CD4-positive, alpha-beta T cell treated with Interleukin-15 for 4 hours (primary cell): Measurements from ENCODE around the gene SLC34A1.

Experiments
- DNase-seq: peaks from one replicate; pipeline ENCODE4 v3.0.0-alpha.2; 2020; ENCODE audit warnings: low spot score

Gene SLC34A1

GRCh38 chr5:177388521-177389052 is 4.4 kb downstream of the SLC34A1 start:
- DNase-seq: no peak

GRCh38 chr5:177389241-177390169 is 5.3 kb downstream of the SLC34A1 start:
- DNase-seq: peak; percentile 83

- DNase-seq: peak; percentile 89
These were observed 6.4 kb downstream of the SLC34A1 start for GRCh38 chr5:177390363-177391300.

GRCh38 chr5:177392765-177393164 is 8.5 kb downstream of the SLC34A1 start:
- DNase-seq: no peak

GRCh38 chr5:177393206-177393765 is 9.1 kb downstream of the SLC34A1 start:
- no peak for DNase-seq

GRCh38 chr5:177393990-177394389 is 9.8 kb downstream of the SLC34A1 start:
- DNase-seq: no peak

- no peak for DNase-seq
These were observed 11.8 kb downstream of the SLC34A1 start for GRCh38 chr5:177396078-177396477.

- no peak for DNase-seq
These were observed 12.6 kb downstream of the SLC34A1 start for GRCh38 chr5:177396807-177397206.

GRCh38 chr5:177397875-177398390 is 13.7 kb downstream of the SLC34A1 start:
- no peak for DNase-seq

- no peak for DNase-seq
These were observed 16.0 kb downstream of the SLC34A1 start, which contains the start of gene PFN3 for GRCh38 chr5:177399997-177400868. Gene PFN3, minus strand, starts transcription at chr5:177400661. Its CDS starts 85 bp downstream, at chr5:177400576.

GRCh38 chr5:177402271-177403043 is 18.2 kb downstream of the SLC34A1 start:
- DNase-seq: peak; percentile 72

GRCh38 chr5:177403102-177403791 is 19.0 kb downstream of the SLC34A1 start:
- DNase-seq: peak; percentile 36

- DNase-seq: peak; percentile 88
These were observed 19.8 kb downstream of the SLC34A1 start for GRCh38 chr5:177403792-177404640.

- no peak for DNase-seq
These were observed 20.5 kb downstream of the SLC34A1 start for GRCh38 chr5:177404641-177405179.

GRCh38 chr5:177405312-177405711 is 21.1 kb downstream of the SLC34A1 start:
- no peak for DNase-seq

- no peak for DNase-seq
These were observed 21.6 kb downstream of the SLC34A1 start for GRCh38 chr5:177405805-177406204.

- no peak for DNase-seq
These were observed 25.0 kb downstream of the SLC34A1 start, which contains the start of gene F12 for GRCh38 chr5:177409043-177409801. Gene F12, minus strand, starts transcription at chr5:177409564. Its CDS starts 37 bp downstream, at chr5:177409527.
